HEK293 (cell line): ENCODE data around the gene OBSCN.

ENCODE experiments used
- CTCF ChIA-PET: fragments of 350-600 bp; formaldehyde crosslinking; extraction: SDS; loops from one replicate; lab custom pipeline; 2021; ENCODE audit warnings: antibody characterized with exemption; lab: Yijun Ruan, JAX
- POLR2A ChIA-PET: fragments of 300-600 bp; formaldehyde crosslinking; extraction: SDS; loops from one replicate; lab custom pipeline; 2020; ENCODE audit warnings: antibody characterized with exemption, inconsistent platforms; lab: Yijun Ruan, JAX
- H3K27ac ChIP-seq: fragments of 200-500 bp; sonication (Bioruptor generic); 2 replicates; pipeline ENCODE4 v1.5.1; 2014; ENCODE audit warnings: low read depth, low read length, control low read depth, inconsistent platforms; ENCODE audit errors: extremely low read depth
- H3K36me3 ChIP-seq, 2 experiments: fragments of 200-500 bp in 1 of 2; sonication (Bioruptor generic) in 1 of 2; 1 replicate in 1 of 2; 2 replicates in 1 of 2; pipeline ENCODE4 v1.5.1; 2014 to 2017; ENCODE audit warnings: inconsistent platforms in 2 of 2, low read length in 2 of 2; ENCODE audit not compliant: control insufficient read depth in 2 of 2, insufficient read depth in 1 of 2
- H3K4me1 ChIP-seq: fragments of 200-500 bp; sonication (Bioruptor generic); 2 replicates; pipeline ENCODE4 v1.5.1; 2014; ENCODE audit warnings: mild to moderate bottlenecking, low read length, inconsistent platforms; ENCODE audit not compliant: control insufficient read depth, insufficient read depth
- H3K4me3 ChIP-seq: 2 replicates; pipeline ENCODE4 v1.5.1; 2011; ENCODE audit warnings: low read depth, mild to moderate bottlenecking, control low read depth, low read length, moderate library complexity
- H3K9me3 ChIP-seq: fragments of 200-500 bp; sonication (Bioruptor generic); 2 replicates; pipeline ENCODE4 v1.5.1; 2014; ENCODE audit warnings: low read depth, low read length, inconsistent platforms; ENCODE audit not compliant: control insufficient read depth, insufficient read depth
- BCL11B ChIP-seq: fragments of 450-650 bp; formaldehyde crosslinking; IDR thresholded peaks from 2 replicates; pipeline ENCODE4 v1.5.1; 2016; ENCODE audit warnings: low read depth, missing biosample characterization, missing genetic modification characterization
- GLIS1 ChIP-seq: fragments of 450-650 bp; formaldehyde crosslinking; IDR thresholded peaks from 2 replicates; pipeline ENCODE4 v1.5.1; 2016; ENCODE audit warnings: missing biosample characterization, missing genetic modification characterization
- GLIS2 ChIP-seq: fragments of 450-650 bp; formaldehyde crosslinking; IDR thresholded peaks from 2 replicates; pipeline ENCODE4 v1.5.1; 2016; ENCODE audit warnings: missing biosample characterization, missing genetic modification characterization
- HOXA7 ChIP-seq: sonication (generic); formaldehyde crosslinking; IDR thresholded peaks from 2 replicates; pipeline ENCODE4 v1.8.1; 2022; ENCODE audit warnings: missing genetic modification reagents, borderline replicate concordance
- PATZ1 ChIP-seq: fragments of 450-650 bp; formaldehyde crosslinking; IDR thresholded peaks from 2 replicates; pipeline ENCODE4 v1.5.1; 2016; ENCODE audit warnings: missing biosample characterization, missing genetic modification characterization
- SCRT1 ChIP-seq: fragments of 450-650 bp; formaldehyde crosslinking; IDR thresholded peaks from 2 replicates; pipeline ENCODE4 v1.5.1; 2016; ENCODE audit warnings: missing biosample characterization, missing genetic modification characterization, borderline replicate concordance
- TSHZ1 ChIP-seq: fragments of 450-650 bp; formaldehyde crosslinking; IDR thresholded peaks from 2 replicates; pipeline ENCODE4 v1.5.1; 2016; ENCODE audit warnings: missing biosample characterization, missing genetic modification characterization, borderline replicate concordance
- YY1 ChIP-seq: fragments of 450-650 bp; formaldehyde crosslinking; IDR thresholded peaks from 2 replicates; pipeline ENCODE4 v1.5.1; 2018; ENCODE audit warnings: missing biosample characterization, missing genetic modification characterization
- ZBTB48 ChIP-seq: fragments of 450-650 bp; formaldehyde crosslinking; IDR thresholded peaks from 2 replicates; pipeline ENCODE4 v1.5.1; 2016; ENCODE audit warnings: missing biosample characterization, missing genetic modification characterization
- ZBTB7A ChIP-seq: fragments of 450-650 bp; formaldehyde crosslinking; IDR thresholded peaks from 2 replicates; pipeline ENCODE4 v1.5.1; 2016; ENCODE audit warnings: low read depth, missing biosample characterization, missing genetic modification characterization
- ZFP69B ChIP-seq: fragments of 450-650 bp; formaldehyde crosslinking; IDR thresholded peaks from 2 replicates; pipeline ENCODE4 v1.5.1; 2016; ENCODE audit warnings: missing biosample characterization, missing genetic modification characterization
- ZIC2 ChIP-seq: fragments of 450-650 bp; formaldehyde crosslinking; IDR thresholded peaks from 2 replicates; pipeline ENCODE4 v1.5.1; 2016; ENCODE audit warnings: missing biosample characterization, missing genetic modification characterization
- ZNF202 ChIP-seq: fragments of 450-650 bp; formaldehyde crosslinking; IDR thresholded peaks from 2 replicates; pipeline ENCODE4 v1.5.1; 2016; ENCODE audit warnings: missing biosample characterization, missing genetic modification characterization, borderline replicate concordance
- ZNF223 ChIP-seq: fragments of 450-650 bp; formaldehyde crosslinking; IDR thresholded peaks from 2 replicates; pipeline ENCODE4 v1.5.1; 2016; ENCODE audit warnings: missing biosample characterization, missing genetic modification characterization
- ZNF274 ChIP-seq, 2 experiments: fragments of 200-500 bp in 1 of 2; fragments of 450-650 bp in 1 of 2; sonication (Bioruptor generic) in 1 of 2; formaldehyde crosslinking in 1 of 2; IDR thresholded peaks; 2 replicates each; pipeline versions ENCODE4 v1.5.1 to v1.6.1; 2014 to 2016; ENCODE audit warnings: borderline replicate concordance in 1 of 2, inconsistent platforms in 1 of 2, low read length in 1 of 2, missing biosample characterization in 1 of 2, missing genetic modification characterization in 1 of 2
- ZNF350 ChIP-seq: fragments of 450-650 bp; formaldehyde crosslinking; IDR thresholded peaks from 2 replicates; pipeline ENCODE4 v1.5.0; 2017; ENCODE audit warnings: missing biosample characterization, mild to moderate bottlenecking, missing genetic modification characterization
- ZNF585B ChIP-seq: fragments of 450-650 bp; formaldehyde crosslinking; IDR thresholded peaks from 2 replicates; pipeline ENCODE4 v1.5.1; 2016; ENCODE audit warnings: missing biosample characterization, missing genetic modification characterization
- ZNF645 ChIP-seq: fragments of 450-650 bp; formaldehyde crosslinking; IDR thresholded peaks from 2 replicates; pipeline ENCODE4; 2016; ENCODE audit warnings: missing biosample characterization, missing genetic modification characterization
- ZNF692 ChIP-seq: fragments of 450-650 bp; formaldehyde crosslinking; IDR thresholded peaks from 2 replicates; pipeline ENCODE4 v1.5.1; 2016; ENCODE audit warnings: missing biosample characterization, missing genetic modification characterization
- ZNF792 ChIP-seq: fragments of 450-650 bp; formaldehyde crosslinking; IDR thresholded peaks from 2 replicates; pipeline ENCODE4 v1.5.1; 2016; ENCODE audit warnings: missing biosample characterization, missing genetic modification characterization
- TF ChIP-seq, protein P1 (sequence below): fragments of 450-650 bp; formaldehyde crosslinking; IDR thresholded peaks from 2 replicates; pipeline ENCODE4 v1.5.1; 2016; ENCODE audit warnings: missing biosample characterization, missing genetic modification characterization
- TF ChIP-seq, protein P2 (sequence below): fragments of 450-650 bp; formaldehyde crosslinking; IDR thresholded peaks from 2 replicates; pipeline ENCODE4 v1.5.1; 2017; ENCODE audit warnings: missing biosample characterization, missing genetic modification characterization

The OBSCN gene

DNA sequence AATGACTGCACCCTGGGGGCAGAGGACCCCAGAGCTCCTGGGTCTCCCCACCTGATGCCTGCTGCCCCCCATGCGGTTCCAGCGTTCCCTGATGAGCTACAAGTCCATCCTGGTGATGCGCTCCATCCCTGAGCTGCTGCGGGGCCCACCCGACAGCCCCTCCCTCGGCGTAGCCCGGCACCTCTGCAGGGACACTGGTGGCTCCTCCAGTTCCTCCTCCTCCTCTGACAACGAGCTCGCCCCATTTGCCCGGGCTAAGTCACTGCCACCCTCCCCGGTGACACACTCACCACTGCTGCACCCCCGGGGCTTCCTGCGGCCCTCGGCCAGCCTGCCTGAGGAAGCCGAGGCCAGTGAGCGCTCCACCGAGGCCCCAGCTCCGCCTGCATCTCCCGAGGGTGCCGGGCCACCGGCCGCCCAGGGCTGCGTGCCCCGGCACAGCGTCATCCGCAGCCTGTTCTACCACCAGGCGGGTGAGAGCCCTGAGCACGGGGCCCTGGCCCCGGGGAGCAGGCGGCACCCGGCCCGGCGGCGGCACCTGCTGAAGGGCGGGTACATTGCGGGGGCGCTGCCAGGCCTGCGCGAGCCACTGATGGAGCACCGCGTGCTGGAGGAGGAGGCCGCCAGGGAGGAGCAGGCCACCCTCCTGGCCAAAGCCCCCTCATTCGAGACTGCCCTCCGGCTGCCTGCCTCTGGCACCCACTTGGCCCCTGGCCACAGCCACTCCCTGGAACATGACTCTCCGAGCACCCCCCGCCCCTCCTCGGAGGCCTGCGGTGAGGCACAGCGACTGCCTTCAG lies 163.3 kb downstream of the OBSCN start:
- Histone ChIP-seq H3K4me1 (no peaks in the 10 kb centered on the region), H3K9me3 (no peaks in the 10 kb centered on the region), H3K27ac (no peak overlapping the region), H3K36me3 (no peaks in the 10 kb centered on the region), H3K4me3 (no peak overlapping the region)
- POLR2A ChIA-PET = interaction anchor here (0.5 kb wide), 1 partner anchor 36 kb away, joined by 5 read pairs; the partner anchor contains the start of gene TRIM11
- CTCF ChIA-PET = no interaction called here
- no peak for TF ChIP-seq ZNF223 (tag by site-specific recombination)
- no peak for TF ChIP-seq ZNF585B (tag by site-specific recombination)
- TF ChIP-seq ZNF645 (tag by site-specific recombination) = no peak
- no peak for TF ChIP-seq BCL11B (tag by site-specific recombination)
- TF ChIP-seq ZNF792 (tag by site-specific recombination) = no peak
- TF ChIP-seq, protein P1, sequence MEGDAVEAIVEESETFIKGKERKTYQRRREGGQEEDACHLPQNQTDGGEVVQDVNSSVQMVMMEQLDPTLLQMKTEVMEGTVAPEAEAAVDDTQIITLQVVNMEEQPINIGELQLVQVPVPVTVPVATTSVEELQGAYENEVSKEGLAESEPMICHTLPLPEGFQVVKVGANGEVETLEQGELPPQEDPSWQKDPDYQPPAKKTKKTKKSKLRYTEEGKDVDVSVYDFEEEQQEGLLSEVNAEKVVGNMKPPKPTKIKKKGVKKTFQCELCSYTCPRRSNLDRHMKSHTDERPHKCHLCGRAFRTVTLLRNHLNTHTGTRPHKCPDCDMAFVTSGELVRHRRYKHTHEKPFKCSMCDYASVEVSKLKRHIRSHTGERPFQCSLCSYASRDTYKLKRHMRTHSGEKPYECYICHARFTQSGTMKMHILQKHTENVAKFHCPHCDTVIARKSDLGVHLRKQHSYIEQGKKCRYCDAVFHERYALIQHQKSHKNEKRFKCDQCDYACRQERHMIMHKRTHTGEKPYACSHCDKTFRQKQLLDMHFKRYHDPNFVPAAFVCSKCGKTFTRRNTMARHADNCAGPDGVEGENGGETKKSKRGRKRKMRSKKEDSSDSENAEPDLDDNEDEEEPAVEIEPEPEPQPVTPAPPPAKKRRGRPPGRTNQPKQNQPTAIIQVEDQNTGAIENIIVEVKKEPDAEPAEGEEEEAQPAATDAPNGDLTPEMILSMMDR = no peak
- TF ChIP-seq YY1 (tag by site-specific recombination) = no peak
- no peak for TF ChIP-seq ZNF274 (IDR thresholded peaks at IDR 0.05; ENCODE audit: low read length)
- TF ChIP-seq ZNF274 (tag by site-specific recombination; IDR thresholded peaks at IDR 0.05; ENCODE audit: borderline replicate concordance) = no peak
- TF ChIP-seq ZFP69B (tag by site-specific recombination) = peak; percentile 85
- no peak for TF ChIP-seq SCRT1
- TF ChIP-seq ZBTB7A (tag by site-specific recombination) = no peak
- TF ChIP-seq ZNF692 = peak; percentile 89

GRCh38 chr1:228371741-228372182 lies 163.9 kb downstream of the OBSCN start:
- peak; percentile 99 for TF ChIP-seq GLIS1
- TF ChIP-seq TSHZ1 (tag by site-specific recombination) = no peak
- TF ChIP-seq, protein P2, sequence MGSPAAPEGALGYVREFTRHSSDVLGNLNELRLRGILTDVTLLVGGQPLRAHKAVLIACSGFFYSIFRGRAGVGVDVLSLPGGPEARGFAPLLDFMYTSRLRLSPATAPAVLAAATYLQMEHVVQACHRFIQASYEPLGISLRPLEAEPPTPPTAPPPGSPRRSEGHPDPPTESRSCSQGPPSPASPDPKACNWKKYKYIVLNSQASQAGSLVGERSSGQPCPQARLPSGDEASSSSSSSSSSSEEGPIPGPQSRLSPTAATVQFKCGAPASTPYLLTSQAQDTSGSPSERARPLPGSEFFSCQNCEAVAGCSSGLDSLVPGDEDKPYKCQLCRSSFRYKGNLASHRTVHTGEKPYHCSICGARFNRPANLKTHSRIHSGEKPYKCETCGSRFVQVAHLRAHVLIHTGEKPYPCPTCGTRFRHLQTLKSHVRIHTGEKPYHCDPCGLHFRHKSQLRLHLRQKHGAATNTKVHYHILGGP (tag by site-specific recombination) = no peak
- TF ChIP-seq ZNF202 (tag by site-specific recombination) = no peak
- TF ChIP-seq GLIS2 (tag by site-specific recombination) = peak; percentile 91
- no peak for TF ChIP-seq HOXA7 (CRISPR knock-in tag)
- TF ChIP-seq ZIC2 (tag by site-specific recombination) = peak; percentile 42
- no peak for TF ChIP-seq ZBTB48 (tag by site-specific recombination)
- peak; percentile 54; the same call in 1 of the 2 replicates for TF ChIP-seq PATZ1 (tag by site-specific recombination)
- TF ChIP-seq BCL11B (tag by site-specific recombination) = no peak
- no peak for TF ChIP-seq ZNF350 (tag by site-specific recombination)
- TF ChIP-seq, all 188 proteins: peak for 4
- H3K4me1 ChIP-seq = no peaks in the 10 kb centered on the region
- CTCF ChIA-PET = no interaction called here
- no peaks in the 10 kb centered on the region for H3K9me3 ChIP-seq
- POLR2A ChIA-PET = no interaction called here
- H3K4me3 ChIP-seq = no peak overlapping the region
- no peak overlapping the region for H3K27ac ChIP-seq
- no peaks in the 10 kb centered on the region for H3K36me3 ChIP-seq
